ENCODE data around the gene EME1.

Gene EME1

GRCh38 chr17:50364061-50364458, 9.0 kb upstream of the EME1 start:
- DNase-seq, result no peak

- no peak for DNase-seq
These were observed 8.3 kb upstream of the EME1 start for GRCh38 chr17:50364715-50365114.

- DNase-seq, result no peak
These were observed 7.9 kb upstream of the EME1 start for GRCh38 chr17:50365165-50365564.

GRCh38 chr17:50365649-50366393, 7.2 kb upstream of the EME1 start:
- DNase-seq, result no peak

GRCh38 chr17:50367401-50367800, 5.6 kb upstream of the EME1 start:
- DNase-seq, result no peak

GRCh38 chr17:50370052-50370451, 3.0 kb upstream of the EME1 start:
- DNase-seq, result no peak

GRCh38 chr17:50371526-50371925, 1.5 kb upstream of the EME1 start:
- no peak for DNase-seq

- DNase-seq, result no peak
These were observed 739 bp upstream of the EME1 start for GRCh38 chr17:50372222-50372757.

GRCh38 chr17:50373705-50374104, 676 bp downstream of the EME1 start:
- no peak for DNase-seq

- DNase-seq, result no peak
These were observed 3.0 kb downstream of the EME1 start for GRCh38 chr17:50375858-50376538.

GRCh38 chr17:50379351-50380132, 6.5 kb downstream of the EME1 start:
- DNase-seq, result no peak

- DNase-seq, result no peak
These were observed 7.6 kb downstream of the EME1 start for GRCh38 chr17:50380369-50381259.

GRCh38 chr17:50381260-50381815, 8.3 kb downstream of the EME1 start:
- DNase-seq, result no peak

GRCh38 chr17:50381920-50382319, 8.9 kb downstream of the EME1 start:
- no peak for DNase-seq

GRCh38 chr17:50382931-50383330, 9.9 kb downstream of the EME1 start:
- no peak for DNase-seq

GRCh38 chr17:50386510-50386909, 13.5 kb downstream of the EME1 start:
- no peak for DNase-seq

GRCh38 chr17:50388728-50389127, 15.7 kb downstream of the EME1 start:
- DNase-seq, result no peak

GRCh38 chr17:50389534-50389933, 16.5 kb downstream of the EME1 start:
- no peak for DNase-seq

GRCh38 chr17:50392621-50393020, 19.6 kb downstream of the EME1 start:
- no peak for DNase-seq

GRCh38 chr17:50393700-50394099, 20.7 kb downstream of the EME1 start:
- no peak for DNase-seq

GRCh38 chr17:50394711-50395110, 21.7 kb downstream of the EME1 start:
- no peak for DNase-seq

All from stimulated activated CD8-positive, alpha-beta memory T cell treated with anti-CD3 and anti-CD28 coated beads, Interleukin-4, amount 100 ng/mL, for 48 hours (primary cell).